ENCODE measurements around the gene KCTD8.
A peak's percentile ranks its signal among the peaks of the same experiment; 100 is the strongest.
"Not testable (repeated sequence)": the region's sequence is repeated elsewhere in the genome, so short reads cannot be mapped to it uniquely, and the experiment has no call there.

Gene KCTD8

DNA sequence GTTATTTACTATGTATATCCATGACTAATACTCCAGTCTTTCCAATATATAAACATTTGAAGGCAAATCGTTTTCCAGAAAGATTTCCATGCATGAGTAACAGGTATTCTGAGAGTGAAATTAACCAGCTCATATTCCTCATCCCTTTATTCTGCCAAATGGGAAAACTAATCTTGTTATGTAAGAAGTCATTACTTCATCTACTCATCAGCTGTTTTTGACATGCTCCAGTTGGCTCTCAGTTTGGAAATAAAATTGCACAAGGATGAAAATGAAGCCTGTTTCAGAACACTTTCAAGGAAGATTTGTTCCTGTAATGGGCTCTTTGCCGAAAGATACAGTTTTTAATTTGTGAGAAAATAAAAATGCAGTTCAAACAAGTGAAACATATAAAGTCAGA, 121.9 kb downstream of the KCTD8 start:
- DNase-seq (ENCODE audit: low spot score): peak; percentile 52

DNA sequence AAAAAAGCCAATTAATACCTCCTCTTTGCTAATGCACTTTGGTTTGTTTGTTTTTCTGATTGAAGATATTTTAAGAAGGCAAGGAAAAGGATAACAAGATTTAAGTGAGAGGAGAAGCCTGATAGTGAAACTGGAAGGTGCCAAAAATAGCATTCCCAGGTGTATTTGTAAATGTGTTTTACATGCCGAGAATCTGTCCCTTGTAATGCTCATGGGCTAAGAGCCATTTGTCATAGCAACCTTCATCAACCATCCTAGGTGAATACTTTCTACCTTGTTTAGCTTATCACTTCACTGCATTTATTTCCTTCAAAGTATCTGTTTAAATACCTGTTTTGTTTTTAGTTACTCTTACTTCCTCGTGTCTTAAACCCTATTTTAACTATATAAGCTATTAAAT, 127.8 kb downstream of the KCTD8 start:
- no peak for DNase-seq (ENCODE audit: low spot score)

DNA sequence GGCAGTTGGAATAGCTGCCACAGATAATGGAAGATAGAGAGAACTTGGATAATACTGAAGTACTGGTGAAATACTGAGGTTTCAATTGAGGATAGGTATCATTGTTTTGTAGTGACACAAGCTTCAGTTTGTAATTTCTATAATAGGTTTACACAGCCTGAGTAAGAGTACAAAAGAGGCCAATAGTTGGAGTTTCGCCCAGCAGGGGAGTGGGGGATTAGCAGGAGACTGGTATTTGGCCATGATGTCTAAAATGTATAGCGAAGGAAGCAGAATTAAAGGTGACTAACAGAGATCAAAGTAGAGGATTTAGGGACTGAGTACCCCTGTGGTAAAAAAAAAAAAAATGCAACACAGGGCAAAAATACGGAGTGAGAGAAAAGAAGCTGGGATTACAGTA, 129.5 kb downstream of the KCTD8 start:
- DNase-seq (ENCODE audit: low spot score): no peak

DNA sequence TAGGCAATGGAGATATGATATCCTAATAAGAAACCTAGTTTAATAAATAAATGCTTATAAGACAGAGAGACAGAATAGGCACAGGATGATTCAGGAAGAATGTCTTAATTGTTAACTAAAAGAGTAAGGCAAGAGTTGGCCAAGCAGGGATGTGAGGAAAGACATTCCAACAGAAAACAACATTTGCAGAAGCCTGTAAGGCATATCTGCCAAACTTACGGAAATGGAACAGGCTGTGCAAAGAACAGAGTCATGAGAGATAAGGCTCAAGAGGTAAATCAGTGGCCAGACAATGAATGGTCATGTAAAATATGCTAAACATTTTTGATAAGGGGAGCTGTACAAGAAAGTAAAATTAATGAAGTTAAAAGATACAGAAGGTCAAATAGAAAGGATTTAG, 134.9 kb downstream of the KCTD8 start:
- DNase-seq (ENCODE audit: low spot score): no peak

- DNase-seq (ENCODE audit: low spot score): no peak
Observed at GRCh38 chr4:44287505-44287904, 161.1 kb downstream of the KCTD8 start.

DNA sequence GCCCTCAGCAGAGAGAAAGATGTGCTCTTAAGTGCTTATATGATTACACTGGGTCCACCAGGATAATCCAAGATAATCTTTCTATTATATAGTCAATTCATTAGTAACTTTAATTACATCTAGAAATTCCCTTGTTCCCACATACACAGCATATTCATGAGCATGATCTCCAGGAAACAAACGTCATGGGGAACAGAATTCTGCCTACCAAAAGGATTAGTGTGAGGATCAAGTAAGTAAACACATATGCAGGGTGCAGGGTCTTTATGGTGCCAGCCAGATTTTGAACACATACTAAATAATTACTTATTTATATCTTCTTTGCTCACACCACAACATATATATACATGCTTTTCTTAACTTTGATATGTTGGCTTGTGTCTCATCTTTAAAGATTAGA, 169.1 kb downstream of the KCTD8 start:
- DNase-seq (ENCODE audit: low spot score): no peak

- DNase-seq (ENCODE audit: low spot score): no peak
Observed at GRCh38 chr4:44279066-44279465, 169.5 kb downstream of the KCTD8 start.

- no peak for DNase-seq (ENCODE audit: low spot score)
Observed at GRCh38 chr4:44257461-44257860, 191.1 kb downstream of the KCTD8 start.

GRCh38 chr4:44256414-44256813, 192.2 kb downstream of the KCTD8 start:
- DNase-seq (ENCODE audit: low spot score): peak; percentile 60

DNA sequence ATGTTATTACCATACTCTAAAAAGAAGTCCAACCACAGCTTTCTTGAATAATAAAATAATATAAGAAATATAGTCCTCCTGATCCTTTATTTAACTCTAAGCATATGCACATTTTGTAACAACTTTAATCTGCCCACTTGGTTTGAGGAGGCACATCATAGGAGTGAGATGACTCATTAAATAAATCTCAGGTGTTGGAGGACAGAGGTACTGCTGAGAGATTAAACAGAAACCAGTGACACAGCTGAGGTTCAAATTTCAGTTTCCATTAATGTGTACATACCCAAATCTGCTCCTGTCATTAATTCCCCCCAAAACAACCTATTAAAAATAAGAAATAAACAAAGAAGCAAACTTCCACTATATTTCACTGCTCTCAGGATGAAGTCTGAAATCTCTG, 211.0 kb downstream of the KCTD8 start:
- DNase-seq (ENCODE audit: low spot score): no peak

DNA sequence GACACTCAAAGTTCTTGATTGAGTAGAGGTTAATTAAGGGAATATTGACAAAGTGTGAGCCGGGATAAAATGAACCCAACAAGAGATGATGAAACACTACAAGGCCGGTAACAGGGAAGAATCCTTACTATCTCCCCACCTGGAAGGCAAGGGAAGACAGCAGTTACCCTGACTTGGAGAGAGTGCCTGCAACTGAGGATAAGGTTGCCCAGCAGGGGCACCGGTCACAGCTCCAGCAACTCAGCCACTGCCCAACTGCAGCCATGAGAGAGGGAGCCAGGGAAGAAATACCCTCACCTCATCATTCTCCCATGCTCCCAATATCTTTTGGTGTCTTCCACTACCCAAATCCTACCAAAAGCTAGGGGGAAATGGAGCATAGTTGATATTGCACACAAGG, 212.7 kb downstream of the KCTD8 start:
- DNase-seq (ENCODE audit: low spot score): no peak

GRCh38 chr4:44232262-44232661, 216.3 kb downstream of the KCTD8 start:
- DNase-seq (ENCODE audit: low spot score): no peak

DNA sequence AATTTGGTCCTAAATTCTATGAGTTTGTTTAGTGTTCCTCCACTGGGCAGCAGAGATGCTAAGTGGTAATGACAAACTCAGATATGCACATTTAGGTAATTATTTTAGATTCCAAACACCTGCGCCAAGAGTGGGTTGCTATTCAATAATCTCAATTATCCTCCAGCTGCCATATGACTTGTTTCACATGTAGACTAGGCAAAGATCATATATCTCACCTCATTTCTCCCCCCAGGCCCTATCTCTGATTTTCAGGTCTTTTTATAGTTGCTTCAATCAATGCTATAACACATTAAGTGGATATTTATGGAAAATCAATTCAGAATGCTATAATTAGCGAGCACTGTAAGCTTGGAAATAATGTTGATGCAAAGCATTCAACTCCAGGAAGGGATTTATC, 217.6 kb downstream of the KCTD8 start:
- peak; percentile 9 for DNase-seq (ENCODE audit: low spot score)

DNA sequence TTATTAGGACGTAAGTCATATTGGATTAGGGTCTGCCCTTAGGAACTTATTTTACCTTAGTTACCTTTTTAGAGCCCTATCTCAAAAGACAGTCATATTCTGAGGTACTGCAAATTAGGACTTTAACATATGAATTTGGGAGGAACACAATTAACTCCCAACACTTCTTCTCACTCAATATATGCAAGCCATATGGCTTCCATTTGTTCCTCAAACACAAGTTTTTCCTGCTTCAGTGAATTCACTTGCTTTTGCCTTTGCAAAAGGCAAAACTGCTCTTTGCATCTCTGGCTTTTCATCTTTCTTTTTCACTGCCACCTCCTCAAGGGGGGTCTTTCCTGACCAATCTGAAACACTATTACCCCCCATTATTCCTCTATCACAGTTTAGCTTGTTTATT, 220.3 kb downstream of the KCTD8 start:
- no peak for DNase-seq (ENCODE audit: low spot score)

- DNase-seq (ENCODE audit: low spot score): no peak
Observed at GRCh38 chr4:44221407-44221806, 227.2 kb downstream of the KCTD8 start.

DNA sequence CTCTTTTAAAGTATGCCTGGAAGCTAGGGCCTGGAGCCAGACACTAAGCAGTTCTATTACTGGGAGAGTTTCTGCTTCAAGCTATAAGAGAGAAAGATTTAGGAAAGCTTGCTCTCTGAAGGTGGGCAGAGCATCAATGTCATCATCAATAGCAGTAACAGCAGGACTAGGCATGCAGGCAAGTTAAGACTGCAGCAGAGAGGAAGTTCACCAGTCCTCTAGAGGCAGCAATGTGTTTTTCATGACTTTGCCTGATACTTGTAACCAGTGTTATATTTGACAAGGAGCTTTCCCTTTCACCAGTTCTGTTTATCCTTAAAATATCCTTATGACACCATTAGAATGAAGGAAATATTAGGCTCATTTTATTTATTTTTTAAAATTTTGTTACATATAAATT, 237.9 kb downstream of the KCTD8 start:
- DNase-seq (ENCODE audit: low spot score): no peak

GRCh38 chr4:44196796-44197195, 251.8 kb downstream of the KCTD8 start:
- DNase-seq (ENCODE audit: low spot score): no peak

GRCh38 chr4:44194365-44194764, 254.2 kb downstream of the KCTD8 start:
- no peak for DNase-seq (ENCODE audit: low spot score)

DNA sequence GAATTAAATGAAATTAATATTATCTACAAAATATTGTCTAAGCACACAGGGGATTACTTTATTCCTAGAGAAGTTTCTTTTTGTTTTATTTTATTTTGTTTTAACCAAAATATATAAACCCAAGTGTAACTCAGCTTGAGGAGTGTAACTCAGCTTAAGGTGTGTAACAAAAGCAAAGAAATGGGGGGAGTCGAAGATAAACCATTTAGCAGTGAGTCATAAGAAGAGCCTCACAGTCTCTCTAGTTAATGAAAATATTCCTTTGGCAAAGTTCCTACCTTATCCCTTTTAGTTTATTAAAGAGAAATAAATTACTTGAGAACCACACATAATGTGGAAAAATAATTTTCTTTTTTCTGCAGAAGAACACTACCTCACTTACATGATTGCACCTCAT, 261.8 kb downstream of the KCTD8 start:
- no peak for DNase-seq (ENCODE audit: low spot score)

DNA sequence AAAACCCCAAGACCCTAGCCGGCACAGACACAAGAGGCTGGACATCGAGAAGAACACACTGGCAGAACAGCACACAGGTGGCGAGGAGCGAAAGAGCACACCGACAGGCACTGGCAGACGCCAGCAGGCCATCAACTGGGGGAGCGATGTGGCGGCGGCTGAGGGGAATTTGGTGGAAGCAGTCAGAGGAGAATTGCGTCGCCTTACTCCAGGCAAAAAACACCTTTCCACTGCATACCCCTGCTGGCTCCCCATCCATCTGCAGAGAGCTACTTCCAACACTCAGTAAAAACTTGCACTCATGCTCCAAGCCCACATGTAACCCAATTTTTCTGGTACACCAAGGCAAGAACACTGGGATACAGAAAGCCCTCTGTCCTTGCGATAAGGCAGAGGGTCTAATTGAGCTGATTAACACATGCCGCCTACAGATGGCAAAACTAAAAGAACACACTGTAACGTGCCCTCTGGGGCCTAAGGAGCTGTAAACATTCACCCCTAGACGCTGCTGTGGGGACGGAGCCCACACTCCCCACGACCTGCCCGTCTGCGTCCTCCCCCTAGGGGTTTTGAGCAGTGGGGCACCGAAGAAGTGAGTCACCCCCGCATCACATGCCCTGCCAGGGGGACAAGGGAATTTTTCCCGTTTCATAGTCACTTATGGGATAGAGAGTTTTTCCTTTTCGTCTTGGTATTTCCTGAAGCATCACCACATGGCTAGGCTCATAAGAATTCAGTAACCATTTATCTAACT, 262.3 kb downstream of the KCTD8 start:
- no peak for DNase-seq (ENCODE audit: low spot score)

DNA sequence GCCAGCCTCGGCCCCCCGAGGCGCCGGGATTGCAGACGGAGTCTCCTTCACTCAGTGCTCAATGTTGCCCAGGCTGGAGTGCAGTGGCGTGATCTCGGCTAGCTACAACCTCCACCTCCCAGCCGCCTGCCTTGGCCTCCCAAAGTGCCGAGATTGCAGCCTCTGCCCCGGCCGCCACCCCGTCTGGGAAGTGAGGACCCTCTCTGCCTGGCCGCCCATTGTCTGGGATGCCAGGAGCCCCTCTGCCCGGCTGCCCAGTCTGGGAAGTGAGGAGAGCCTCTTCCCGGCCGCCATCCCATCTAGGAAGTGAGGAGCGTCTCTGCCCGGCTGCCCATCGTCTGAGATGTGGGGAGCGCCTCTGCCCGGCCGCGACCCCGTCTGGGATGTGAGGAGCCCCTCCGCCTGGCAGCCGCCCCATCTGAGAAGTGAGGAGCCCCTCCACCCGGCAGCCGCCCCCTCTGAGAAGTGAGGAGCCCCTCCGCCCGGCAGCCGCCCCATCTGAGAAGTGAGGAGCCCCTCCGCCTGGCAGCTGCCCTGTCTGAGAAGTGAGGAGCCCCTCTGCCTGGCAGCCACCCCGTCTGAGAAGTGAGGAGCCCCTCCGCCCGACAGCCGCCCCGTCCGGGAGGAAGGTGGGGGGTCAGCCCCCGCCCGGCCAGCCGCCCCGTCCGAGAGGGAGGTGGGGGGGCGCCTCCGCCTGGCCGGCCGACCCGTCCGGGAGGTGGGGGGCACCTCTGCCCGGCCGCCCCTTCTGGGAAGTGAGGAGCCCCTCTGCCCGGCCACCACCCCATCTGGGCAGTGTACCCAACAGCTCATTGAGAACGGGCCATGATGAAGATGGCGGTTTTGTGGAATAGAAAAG, 266.9 kb downstream of the KCTD8 start:
- DNase-seq (ENCODE audit: low spot score): not testable (repeated sequence)

- DNase-seq (ENCODE audit: low spot score): not testable (repeated sequence)
Observed at GRCh38 chr4:44167766-44168165, 280.8 kb downstream of the KCTD8 start.

- DNase-seq (ENCODE audit: low spot score): no peak
Observed at GRCh38 chr4:44165938-44166337, 282.7 kb downstream of the KCTD8 start.
